Measurements from ENCODE around the gene TAF1B. TPM values are rescaled to one million over a fixed set of nuclear protein-coding genes. Genes with fewer than 3 reads are reported as not detected.

The TAF1B gene
- total RNA-seq, 1 donor from 2014 or later: 28.2 TPM

DNA sequence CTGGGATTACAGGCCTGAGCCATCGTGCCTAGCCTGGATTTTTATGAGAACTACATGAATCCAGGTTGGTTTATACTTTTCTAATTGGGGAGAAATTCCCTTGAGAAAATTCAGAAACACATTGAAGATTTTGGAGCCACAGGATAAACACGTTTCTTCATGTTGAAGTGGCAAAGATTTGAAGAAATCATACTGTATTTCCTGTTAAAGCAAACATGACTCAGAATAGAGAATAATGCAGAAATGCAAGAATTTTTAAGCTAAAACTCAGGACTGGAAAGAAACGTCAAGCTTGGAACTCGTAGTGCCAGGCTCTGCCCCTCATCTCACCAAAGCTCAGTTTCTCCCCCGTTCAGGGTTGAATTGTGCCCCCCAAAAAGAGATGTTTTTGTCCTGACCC lies 32.1 kb upstream of the TAF1B start:
- no peak overlapping the region for H3K27ac Mint-ChIP-seq
- H3K4me3 Mint-ChIP-seq: no peak overlapping the region
- peaks cover 40% of the 10 kb centered on the region for H3K4me1 Mint-ChIP-seq
- no peaks in the 10 kb centered on the region for H3K9me3 Mint-ChIP-seq
- DNase-seq (ENCODE audit: low spot score in 2 of 2, unreplicated experiment in 2 of 2): no peak
- no peaks in the 10 kb centered on the region for H3K27me3 Mint-ChIP-seq (ENCODE audit: low read depth)
- H3K36me3 Mint-ChIP-seq: no peaks in the 10 kb centered on the region
- TF ChIP-seq, protein P1, sequence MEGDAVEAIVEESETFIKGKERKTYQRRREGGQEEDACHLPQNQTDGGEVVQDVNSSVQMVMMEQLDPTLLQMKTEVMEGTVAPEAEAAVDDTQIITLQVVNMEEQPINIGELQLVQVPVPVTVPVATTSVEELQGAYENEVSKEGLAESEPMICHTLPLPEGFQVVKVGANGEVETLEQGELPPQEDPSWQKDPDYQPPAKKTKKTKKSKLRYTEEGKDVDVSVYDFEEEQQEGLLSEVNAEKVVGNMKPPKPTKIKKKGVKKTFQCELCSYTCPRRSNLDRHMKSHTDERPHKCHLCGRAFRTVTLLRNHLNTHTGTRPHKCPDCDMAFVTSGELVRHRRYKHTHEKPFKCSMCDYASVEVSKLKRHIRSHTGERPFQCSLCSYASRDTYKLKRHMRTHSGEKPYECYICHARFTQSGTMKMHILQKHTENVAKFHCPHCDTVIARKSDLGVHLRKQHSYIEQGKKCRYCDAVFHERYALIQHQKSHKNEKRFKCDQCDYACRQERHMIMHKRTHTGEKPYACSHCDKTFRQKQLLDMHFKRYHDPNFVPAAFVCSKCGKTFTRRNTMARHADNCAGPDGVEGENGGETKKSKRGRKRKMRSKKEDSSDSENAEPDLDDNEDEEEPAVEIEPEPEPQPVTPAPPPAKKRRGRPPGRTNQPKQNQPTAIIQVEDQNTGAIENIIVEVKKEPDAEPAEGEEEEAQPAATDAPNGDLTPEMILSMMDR (IDR thresholded peaks at IDR 0.05; ENCODE audit: unreplicated experiment): no peak

DNA sequence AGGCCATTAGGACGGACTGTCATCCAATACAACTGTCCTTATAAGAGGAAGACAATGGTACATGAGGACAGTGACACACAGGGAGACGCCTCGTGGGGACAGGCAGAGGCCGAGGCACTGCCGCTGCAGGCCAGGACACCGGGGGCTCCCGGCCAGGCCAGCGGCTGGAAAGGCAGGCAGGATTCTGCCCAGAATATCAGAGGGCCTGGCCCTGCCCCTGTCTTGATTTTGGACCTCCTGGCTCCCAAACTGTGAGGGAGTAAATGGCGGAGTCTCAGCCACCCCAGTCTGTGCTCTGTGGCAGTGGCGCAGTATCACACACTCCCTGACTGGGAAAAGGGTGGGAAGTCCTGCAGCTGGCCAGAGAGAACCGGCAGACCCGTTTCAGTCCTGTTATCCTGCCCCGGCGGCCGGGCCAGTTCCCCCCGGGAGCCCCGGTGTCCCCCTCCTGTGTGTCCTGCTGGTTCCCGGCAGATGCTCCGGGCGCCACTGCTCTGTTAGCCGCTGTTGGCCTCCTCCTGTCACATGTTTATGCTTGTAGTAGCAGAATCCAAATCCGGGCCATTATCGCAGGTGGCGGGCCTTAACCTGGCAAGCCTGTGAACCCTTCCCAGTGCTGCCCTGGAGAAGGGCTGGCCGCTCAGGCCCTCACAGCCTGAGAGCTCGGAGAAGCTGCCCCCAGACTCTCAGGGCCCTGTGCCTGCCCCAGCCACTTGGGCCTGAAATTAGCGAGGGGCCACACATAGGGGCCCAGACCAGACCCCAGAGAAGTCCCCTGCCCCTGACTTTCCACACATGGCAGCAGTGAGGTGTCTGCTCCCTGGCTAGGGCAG lies 31.4 kb upstream of the TAF1B start:
- Mint-ChIP-seq H3K36me3 (no peaks in the 10 kb centered on the region), H3K27me3 (ENCODE audit: low read depth) (no peaks in the 10 kb centered on the region), H3K4me3 (no peak overlapping the region), H3K27ac (no peak overlapping the region), H3K9me3 (no peaks in the 10 kb centered on the region), H3K4me1 (peaks cover 37% of the 10 kb centered on the region)
- TF ChIP-seq, protein P1 (IDR thresholded peaks at IDR 0.05; ENCODE audit: unreplicated experiment): no peak
- no peak for DNase-seq (ENCODE audit: low spot score in 2 of 2, unreplicated experiment in 2 of 2)

DNA sequence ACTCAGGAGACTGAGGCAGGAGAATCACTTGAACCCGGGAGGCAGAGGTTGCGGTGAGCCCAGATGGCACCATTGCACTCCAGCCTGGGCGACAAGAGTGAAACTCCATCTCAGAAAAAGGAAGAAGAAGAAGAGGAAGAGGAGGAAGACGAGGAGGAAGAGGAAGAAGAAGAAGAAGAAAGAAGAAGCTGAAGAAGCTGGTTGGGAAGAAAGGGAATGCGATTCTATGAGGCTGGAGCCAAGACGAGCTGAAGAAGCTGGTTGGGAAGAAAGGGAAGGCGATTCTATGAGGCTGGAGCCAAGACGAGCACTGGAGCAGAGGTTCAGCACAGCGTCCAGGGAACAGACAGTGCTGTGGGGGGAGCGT lies 30.3 kb upstream of the TAF1B start:
- H3K27me3 Mint-ChIP-seq (ENCODE audit: low read depth): no peaks in the 10 kb centered on the region
- no peak for DNase-seq (ENCODE audit: low spot score in 2 of 2, unreplicated experiment in 2 of 2)
- H3K4me1 Mint-ChIP-seq: peaks cover 30% of the 10 kb centered on the region
- TF ChIP-seq, protein P1 (IDR thresholded peaks at IDR 0.05; ENCODE audit: unreplicated experiment): no peak
- no peaks in the 10 kb centered on the region for H3K36me3 Mint-ChIP-seq
- H3K27ac Mint-ChIP-seq: no peak overlapping the region
- no peaks in the 10 kb centered on the region for H3K9me3 Mint-ChIP-seq
- no peak overlapping the region for H3K4me3 Mint-ChIP-seq

DNA sequence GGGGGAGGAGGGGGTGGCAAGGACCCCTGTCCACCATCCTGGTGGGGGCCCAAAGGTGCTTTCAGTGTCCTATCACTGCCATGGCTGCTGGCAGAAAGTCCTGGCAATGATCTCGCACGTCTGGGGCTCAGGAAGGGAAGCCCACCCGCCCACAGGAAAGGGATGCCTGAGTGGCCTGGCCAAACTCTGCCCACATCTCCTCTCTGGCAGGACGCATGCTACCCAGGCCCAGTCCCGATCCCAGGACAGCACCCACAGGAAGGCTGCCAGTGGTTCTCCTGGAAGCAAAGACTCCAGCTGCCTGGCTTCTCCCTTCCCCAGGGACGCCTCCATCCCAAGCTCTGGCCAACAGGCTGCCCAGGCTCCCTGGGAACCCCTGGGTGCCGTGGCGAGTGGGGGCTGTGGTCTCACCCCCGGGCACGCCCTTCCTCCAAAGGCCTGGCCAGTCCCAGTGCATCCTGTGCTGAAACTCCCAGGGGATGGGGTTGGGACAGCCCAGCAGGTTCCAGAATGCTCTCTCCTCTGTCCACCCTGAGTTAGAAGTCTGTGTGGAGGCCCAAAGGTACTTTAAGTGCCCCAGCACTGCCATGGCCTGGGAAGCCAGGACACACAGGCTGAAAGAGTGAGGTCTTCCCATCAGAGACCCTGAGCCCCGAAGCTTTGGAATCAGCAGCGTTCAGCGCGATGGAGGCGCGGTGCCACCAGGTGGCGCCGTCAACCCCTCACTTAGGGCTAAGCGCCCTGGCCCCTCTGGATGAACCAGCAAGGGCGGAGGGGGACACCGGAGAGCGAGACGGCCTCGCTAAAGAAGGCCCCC lies 29.8 kb upstream of the TAF1B start:
- Mint-ChIP-seq H3K4me3 (peak overlapping the region; percentile 31), H3K9me3 (no peaks in the 10 kb centered on the region), H3K4me1 (peaks cover 24% of the 10 kb centered on the region), H3K27me3 (ENCODE audit: low read depth) (no peaks in the 10 kb centered on the region), H3K36me3 (no peaks in the 10 kb centered on the region), H3K27ac (peak overlapping the region; percentile 59)
- peak; percentile 61 to 86 for DNase-seq (ENCODE audit: low spot score in 2 of 2, unreplicated experiment in 2 of 2)
- TF ChIP-seq, protein P1 (IDR thresholded peaks at IDR 0.05; ENCODE audit: unreplicated experiment): peak; percentile 88

DNA sequence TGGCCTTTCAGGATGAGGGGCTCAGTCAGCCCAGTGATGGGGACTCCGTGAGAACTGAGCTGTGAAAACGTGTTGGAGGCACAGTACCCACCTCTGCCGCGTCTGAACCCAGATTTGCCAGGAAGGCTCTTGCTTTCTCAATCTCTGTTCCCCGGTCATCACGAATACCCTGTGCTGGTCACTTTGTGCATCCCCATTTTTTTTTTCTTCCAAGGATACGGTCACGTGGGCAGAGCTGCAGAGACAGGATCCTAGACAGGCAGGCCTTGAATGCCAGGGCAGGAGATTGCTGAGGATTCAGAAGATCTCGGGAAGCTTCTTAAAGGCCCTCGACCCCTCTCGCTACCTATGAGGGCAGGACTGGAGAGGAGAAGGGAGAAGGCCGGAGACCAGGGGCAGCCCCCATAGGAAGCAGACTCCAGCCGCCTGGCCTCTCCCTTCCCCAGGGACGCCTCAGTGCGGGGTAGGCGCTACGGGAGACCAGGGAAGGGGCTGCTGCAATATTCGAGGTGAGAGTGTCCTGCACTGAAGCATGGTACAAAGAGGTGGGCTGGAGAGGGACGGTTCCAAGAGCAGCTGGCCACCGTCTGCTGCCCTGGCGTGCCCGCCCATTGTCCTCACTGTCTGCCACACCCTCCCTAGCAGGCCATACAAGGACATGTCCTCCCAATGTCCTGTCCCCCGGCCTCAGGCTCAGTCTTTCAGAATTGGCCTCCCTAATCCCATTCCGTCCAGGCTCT lies 29.0 kb upstream of the TAF1B start:
- peaks cover 17% of the 10 kb centered on the region for H3K4me1 Mint-ChIP-seq
- no peak for DNase-seq (ENCODE audit: low spot score in 2 of 2, unreplicated experiment in 2 of 2)
- no peaks in the 10 kb centered on the region for H3K27me3 Mint-ChIP-seq (ENCODE audit: low read depth)
- H3K4me3 Mint-ChIP-seq: peak overlapping the region; percentile 31
- TF ChIP-seq, protein P1 (IDR thresholded peaks at IDR 0.05; ENCODE audit: unreplicated experiment): no peak
- H3K9me3 Mint-ChIP-seq: no peaks in the 10 kb centered on the region
- H3K27ac Mint-ChIP-seq: no peak overlapping the region
- no peaks in the 10 kb centered on the region for H3K36me3 Mint-ChIP-seq

Data from mesothelial cell of epicardium (in vitro differentiated cells).